Heart right ventricle (tissue), 16 donors: ENCODE results near the gene PODN. TPM values are rescaled to one million over a fixed set of nuclear protein-coding genes. Genes with fewer than 3 reads are reported as not detected.

ENCODE experiments used
- ATAC-seq, 8 donors: fragments of 200-7000 bp; cut with Tn5 transposase; one replicate each; pipeline ENCODE4 v1.9.1; 2020; ENCODE audit warnings: mild to moderate bottlenecking in 8 of 8, moderate library complexity in 8 of 8, moderate number of reproducible peaks in 1 of 8
- DNase-seq, 2 donors: peaks; one replicate each; pipeline ENCODE4 v3.0.0-alpha.2; 2020
- H3K27ac ChIP-seq, 10 donors: fragments of 200-600 bp; sonication (generic) in 2 of 10; one replicate each; pipeline versions ENCODE4 v1.5.0 to v1.8.0; 2020 to 2022; ENCODE audit warnings: mild to moderate bottlenecking in 3 of 10
- H3K27me3 ChIP-seq, 7 donors: fragments of 200-600 bp; one replicate each; pipeline ENCODE4 v1.8.0; 2021 to 2022; ENCODE audit warnings: mild to moderate bottlenecking in 2 of 7
- H3K36me3 ChIP-seq, 9 donors: fragments of 200-600 bp; sonication (generic) in 1 of 9; one replicate each; pipeline versions ENCODE4 v1.5.0 to v1.8.0; 2020 to 2022; ENCODE audit warnings: mild to moderate bottlenecking in 2 of 9
- H3K4me1 ChIP-seq, 9 donors: fragments of 200-600 bp; sonication (generic) in 1 of 9; one replicate each; pipeline versions ENCODE4 v1.5.0 to v1.8.0; 2020 to 2022; ENCODE audit warnings: mild to moderate bottlenecking in 4 of 9
- H3K4me3 ChIP-seq, 10 donors: fragments of 200-600 bp; sonication (generic) in 2 of 10; one replicate each; pipeline versions ENCODE4 v1.5.0 to v1.8.0; 2020 to 2022; ENCODE audit warnings: mild to moderate bottlenecking in 7 of 10, moderate library complexity in 2 of 10
- H3K9me3 ChIP-seq, 11 donors: fragments of 200-600 bp in 10 of 11; sonication (generic) in 2 of 11; one replicate each; pipeline versions ENCODE4 v1.5.0 to v1.8.0; 2013 to 2022; ENCODE audit warnings: mild to moderate bottlenecking in 2 of 11, control low read depth in 1 of 11, moderate library complexity in 1 of 11
- WGBS, 2 donors: extraction: QIAGEN DNeasy Blood & Tissue Kit; methylation state at CpG; one replicate each; pipeline ENCODE4 v1.1.7; 2013; ENCODE audit warnings: inconsistent platforms in 1 of 2; 5-methylcytosine and 5-hydroxymethylcytosine counted together
- intact Hi-C, 10 donors: fragments of 100-400 bp; cut with DNase I; formaldehyde crosslinking; loops; one replicate each; pipeline versions ENCODE4 v1.11.1 to v1.14.2; 2022
- polyA plus RNA-seq, 2 donors: library from polyadenylated mRNA; stranded (reverse); fragments of 200-250 nt; gene quantifications; one replicate each; pipeline ENCODE4 v1.2.3, GENCODE V29; 2013
- total RNA-seq, 10 donors: library from RNA; stranded (reverse); fragmentation: NEBNext Ultra II Directional in 3 of 10; extraction: Animal tissue kit (Norgen Biotek cat#: 25700) in 3 of 10; gene quantifications; one replicate each; pipeline versions ENCODE4 v1.2.1 to v1.2.4, GENCODE V29; 2021 to 2023
- TF ChIP-seq, protein P1 (sequence below), 9 donors: fragments of 200-600 bp; sonication (generic) in 2 of 9; IDR thresholded peaks; one replicate each; pipeline versions ENCODE4 v1.5.0 to v1.8.0; 2021 to 2022; ENCODE audit warnings: antibody characterized with exemption in 9 of 9, mild to moderate bottlenecking in 5 of 9, moderate library complexity in 1 of 9
- donor health status: Arrhythmogenic right ventricular cardiomyopathy.
- donor health status: ischemic (EF 13 %, LVEDD 7.1; RV severe dilation, severe dysfunction).
- donor health status: healthy with polysubstance abuse.
- donor health status: DM: no; HTN: yes; CAD: no.
- donor health status: DM: no; HTN: no; CAD: no.
- donor health status: ischemic (EF 25% LVEDD 6.9; RV normal size, moderate dysfunction).
- donor health status: ischemic (EF 25% LVEDD 5.7; RV mildly dilated, moderate dysfunction).
- donor health status: healthy.
- donor health status: DM: yes; HTN: yes; CAD: no.
- donor health status: Ischemic cardiomyopathy.
- donor health status: ischemic (EF 35%, LVEDD 5.7; RV mildly dilated, moderate dysfunction).
- donor health status: nonischemic (EF 11% LVEDD 7.7; RV severe dilation, severe dysfunction).
- donor health status: DM: yes; HTN: yes; CAD: no.
- donor health status: PGD.
- donor health status: ischemic (EF 29% LVEDD 5.4; RV normal size, mild dysfunction).
- donor health status: nonischemic (EF 23%, LVEDD 6.1; RV moderate dilation, normal function).

The PODN gene
- total and polyA plus RNA-seq, 12 donors: 11.2 to 27.4 (median 15.4) TPM

DNA sequence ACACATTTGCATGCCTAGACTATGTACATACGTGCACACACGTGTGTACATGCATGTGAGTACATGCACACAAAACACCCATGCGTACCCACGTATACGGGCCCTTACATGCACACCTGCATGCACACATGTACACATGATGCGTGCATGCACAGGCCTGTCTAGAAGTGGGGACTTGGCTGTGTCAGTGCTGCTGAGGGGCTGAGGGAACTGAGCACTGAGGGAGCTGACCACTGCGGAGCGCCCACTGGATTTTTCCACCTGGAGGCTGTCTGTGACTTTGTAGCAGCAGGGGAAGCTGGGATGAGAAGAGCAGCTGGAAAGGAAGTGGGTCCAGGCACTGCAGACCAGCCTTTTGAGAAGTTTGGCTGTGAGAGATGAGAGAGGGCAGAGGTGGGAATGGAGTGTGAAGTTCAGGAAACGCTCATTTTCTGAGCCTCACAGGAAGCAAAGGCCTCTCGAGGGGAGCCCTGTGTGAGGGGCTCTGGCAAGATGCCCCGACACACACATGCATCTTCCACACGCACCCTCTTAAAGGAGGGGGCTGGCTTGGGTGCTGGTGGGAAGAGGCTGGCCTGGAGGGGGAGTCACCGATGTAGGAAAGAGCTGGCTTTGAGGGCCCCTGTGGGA lies 20.9 kb downstream of the PODN start:
- no peak overlapping the region for H3K4me3 ChIP-seq
- no peaks in the 10 kb centered on the region for H3K9me3 ChIP-seq
- intact Hi-C loops: no loop called here
- DNase-seq (no peak), ATAC-seq (no peak)
- peaks cover 0 to 26% (median 4%) of the 10 kb centered on the region in 9 donors for H3K4me1 ChIP-seq
- no peaks in the 10 kb centered on the region for H3K27me3 ChIP-seq
- WGBS, 2 donors: 73 to 82% methylated on average over 13 of the region's 13 CpGs
- TF ChIP-seq, protein P1, sequence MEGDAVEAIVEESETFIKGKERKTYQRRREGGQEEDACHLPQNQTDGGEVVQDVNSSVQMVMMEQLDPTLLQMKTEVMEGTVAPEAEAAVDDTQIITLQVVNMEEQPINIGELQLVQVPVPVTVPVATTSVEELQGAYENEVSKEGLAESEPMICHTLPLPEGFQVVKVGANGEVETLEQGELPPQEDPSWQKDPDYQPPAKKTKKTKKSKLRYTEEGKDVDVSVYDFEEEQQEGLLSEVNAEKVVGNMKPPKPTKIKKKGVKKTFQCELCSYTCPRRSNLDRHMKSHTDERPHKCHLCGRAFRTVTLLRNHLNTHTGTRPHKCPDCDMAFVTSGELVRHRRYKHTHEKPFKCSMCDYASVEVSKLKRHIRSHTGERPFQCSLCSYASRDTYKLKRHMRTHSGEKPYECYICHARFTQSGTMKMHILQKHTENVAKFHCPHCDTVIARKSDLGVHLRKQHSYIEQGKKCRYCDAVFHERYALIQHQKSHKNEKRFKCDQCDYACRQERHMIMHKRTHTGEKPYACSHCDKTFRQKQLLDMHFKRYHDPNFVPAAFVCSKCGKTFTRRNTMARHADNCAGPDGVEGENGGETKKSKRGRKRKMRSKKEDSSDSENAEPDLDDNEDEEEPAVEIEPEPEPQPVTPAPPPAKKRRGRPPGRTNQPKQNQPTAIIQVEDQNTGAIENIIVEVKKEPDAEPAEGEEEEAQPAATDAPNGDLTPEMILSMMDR (IDR thresholded peaks at IDR 0.05): no peak
- H3K36me3 ChIP-seq: peaks cover 0 to 58% (median 0%) of the 10 kb centered on the region in 9 donors
- no peak overlapping the region for H3K27ac ChIP-seq

DNA sequence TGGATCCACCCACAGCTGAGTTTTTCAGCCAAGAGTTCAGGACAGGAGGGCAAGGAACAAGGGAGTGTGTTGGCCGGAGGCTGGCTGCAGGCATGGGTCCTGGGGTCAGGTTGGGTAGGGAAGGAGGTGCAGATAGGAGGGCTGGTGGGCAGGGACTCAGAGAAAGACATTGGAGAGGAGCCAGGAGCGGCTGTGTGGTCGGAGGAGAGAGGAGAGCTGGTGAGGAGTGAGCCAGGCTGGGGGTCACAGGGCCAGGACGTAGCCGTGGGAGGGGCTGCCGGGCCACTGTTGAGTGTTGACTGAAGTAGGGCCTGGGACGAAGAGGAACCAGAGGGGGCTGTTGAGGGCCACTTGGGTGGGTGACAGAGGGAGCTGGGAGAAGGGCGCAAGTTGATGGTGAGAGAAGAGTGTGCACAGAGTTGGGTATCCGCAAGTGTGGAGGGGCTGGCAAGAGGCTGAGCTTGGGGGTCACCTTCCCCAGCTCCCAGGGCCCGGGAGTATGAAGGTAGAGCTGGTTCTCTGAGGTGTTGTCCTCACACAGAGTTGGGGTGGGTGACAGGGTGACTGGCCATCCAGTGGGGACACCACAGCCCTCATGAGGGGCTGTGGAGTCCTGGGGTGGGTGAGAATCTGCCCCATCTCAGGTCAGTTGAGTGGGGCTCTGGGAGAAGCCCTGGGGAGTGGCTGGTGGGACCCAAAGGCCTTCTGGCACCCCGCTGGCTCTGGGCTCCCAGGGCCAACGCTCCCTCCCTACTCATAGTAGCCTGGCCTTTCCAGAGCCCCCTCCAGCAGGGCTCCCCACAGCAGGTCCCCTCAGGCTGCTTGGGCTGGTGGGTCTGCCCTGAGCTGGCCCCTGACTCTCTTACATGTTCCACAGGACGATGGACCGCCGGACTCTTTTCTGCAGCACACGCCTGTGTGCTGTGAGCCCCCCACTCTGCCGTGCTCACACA lies 21.9 kb downstream of the PODN start:
- Histone ChIP-seq H3K9me3 (no peaks in the 10 kb centered on the region), H3K4me3 (no peak overlapping the region), H3K27ac (peak overlapping the region in 1 of 10 donors; percentile 21), H3K36me3 (peaks cover 0 to 48% (median 0%) of the 10 kb centered on the region in 9 donors), H3K4me1 (peaks cover 0 to 26% (median 4%) of the 10 kb centered on the region in 9 donors), H3K27me3 (no peaks in the 10 kb centered on the region)
- WGBS, 2 donors: 81 to 82% methylated on average over 17 of the region's 17 CpGs
- TF ChIP-seq, protein P1 (IDR thresholded peaks at IDR 0.05): no peak
- DNase-seq (no peak), ATAC-seq (no peak)
- intact Hi-C loops: no loop called here

DNA sequence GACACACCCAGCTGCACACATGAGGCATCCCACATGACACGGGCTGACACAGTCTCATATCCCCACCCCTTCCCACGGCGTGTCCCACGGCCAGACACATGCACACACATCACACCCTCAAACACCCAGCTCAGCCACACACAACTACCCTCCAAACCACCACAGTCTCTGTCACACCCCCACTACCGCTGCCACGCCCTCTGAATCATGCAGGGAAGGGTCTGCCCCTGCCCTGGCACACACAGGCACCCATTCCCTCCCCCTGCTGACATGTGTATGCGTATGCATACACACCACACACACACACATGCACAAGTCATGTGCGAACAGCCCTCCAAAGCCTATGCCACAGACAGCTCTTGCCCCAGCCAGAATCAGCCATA lies 22.6 kb downstream of the PODN start:
- TF ChIP-seq, protein P1 (IDR thresholded peaks at IDR 0.05): no peak
- H3K27ac ChIP-seq: peak overlapping the region in 1 of 10 donors; percentile 21
- peaks cover 0 to 42% (median 0%) of the 10 kb centered on the region in 9 donors for H3K36me3 ChIP-seq
- H3K4me3 ChIP-seq: no peak overlapping the region
- DNase-seq (no peak), ATAC-seq (no peak)
- intact Hi-C loops: no loop called here
- WGBS, 2 donors: 94 to 96% methylated on average over 8 of the region's 8 CpGs
- no peaks in the 10 kb centered on the region for H3K9me3 ChIP-seq
- H3K4me1 ChIP-seq: peaks cover 0 to 26% (median 4%) of the 10 kb centered on the region in 9 donors
- no peaks in the 10 kb centered on the region for H3K27me3 ChIP-seq

DNA sequence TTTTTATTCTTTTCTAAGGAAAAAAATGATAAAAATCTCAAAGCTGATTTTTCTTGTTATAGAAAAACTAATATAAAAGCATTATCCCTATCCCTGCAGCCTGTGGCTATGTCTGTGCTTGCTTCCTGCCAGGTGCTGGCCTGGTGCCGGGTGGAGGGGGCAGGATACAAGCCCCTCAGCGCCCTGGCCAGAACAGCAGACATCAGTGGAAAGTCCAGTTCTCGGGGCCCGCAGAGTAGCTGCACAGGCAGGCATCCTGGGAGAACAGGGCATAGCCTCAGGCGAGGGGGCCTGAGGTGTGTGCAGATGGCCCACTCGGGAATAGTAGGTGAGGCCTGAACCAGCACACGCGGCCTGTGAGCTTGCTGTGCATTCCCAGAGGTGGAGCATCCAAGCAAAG lies 23.4 kb downstream of the PODN start:
- H3K36me3 ChIP-seq: peaks cover 0 to 42% (median 0%) of the 10 kb centered on the region in 9 donors

More for the DNA sequence above, 23.4 kb downstream of the PODN start:
- no peak for DNase-seq
- no peak for ATAC-seq
- TF ChIP-seq, protein P1 (IDR thresholded peaks at IDR 0.05): no peak
- Histone ChIP-seq H3K9me3 (no peaks in the 10 kb centered on the region), H3K27ac (peak overlapping the region in 1 of 10 donors; percentile 62), H3K27me3 (no peaks in the 10 kb centered on the region), H3K4me3 (no peak overlapping the region), H3K4me1 (peaks cover 0 to 30% (median 6%) of the 10 kb centered on the region in 9 donors)
- intact Hi-C loops: no loop called here
- 90% methylated on average over 8 of the region's 8 CpGs for WGBS, 2 donors
